Hepatocyte (in vitro differentiated cells): ENCODE results near the gene NHSL2.

Source experiments
- EZH2 ChIP-seq: fragments of 200-600 bp; sonication (generic); IDR thresholded peaks from 2 replicates; pipeline ENCODE4 v1.6.1; 2016; ENCODE audit warnings: antibody characterized with exemption, mild to moderate bottlenecking, borderline replicate concordance
- TF ChIP-seq, protein P1 (sequence below): fragments of 200-600 bp; sonication (generic); IDR thresholded peaks from 2 replicates; pipeline ENCODE4 v1.5.1; 2016; ENCODE audit warnings: antibody characterized with exemption, mild to moderate bottlenecking; ENCODE audit not compliant: poor library complexity

DNA sequence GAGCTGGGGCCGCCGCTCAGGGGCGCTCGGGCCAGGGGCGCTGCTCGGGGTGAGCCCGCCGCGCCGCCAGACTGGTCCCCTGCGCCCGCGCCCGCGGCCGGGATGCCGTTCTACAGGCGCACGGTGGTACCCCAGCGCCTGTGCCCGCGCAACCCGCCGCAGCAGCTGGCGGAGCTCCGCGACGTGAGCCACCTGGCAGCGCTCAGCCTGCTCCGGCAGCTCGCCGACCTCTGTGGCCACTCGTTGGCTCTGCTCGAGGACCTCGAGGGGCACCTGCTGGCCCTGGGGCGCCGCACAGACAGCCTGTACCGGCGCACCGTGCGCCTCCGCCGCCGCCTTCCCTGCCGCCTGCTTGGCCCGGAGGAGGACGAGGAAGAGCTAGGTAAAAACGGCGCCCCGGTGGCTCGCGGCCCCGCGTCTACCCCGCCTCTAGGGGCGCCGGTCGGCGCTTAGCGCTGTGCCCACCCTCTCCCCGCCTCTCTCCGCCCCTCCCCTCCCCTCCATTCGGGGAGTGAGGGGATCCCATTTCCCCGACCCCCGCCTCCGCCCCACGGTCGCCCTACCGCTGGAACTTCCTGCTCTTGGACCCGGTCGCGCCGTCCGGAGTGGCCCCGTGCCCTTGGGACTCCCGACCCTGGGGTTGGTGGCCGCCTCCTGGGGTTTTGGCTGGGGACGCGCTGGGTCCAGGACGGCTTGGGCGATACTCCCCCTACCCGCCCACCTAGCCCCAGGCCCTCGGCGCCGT lies 513 bp downstream of the NHSL2 start:
- TF ChIP-seq EZH2: no peak
- TF ChIP-seq, protein P1, sequence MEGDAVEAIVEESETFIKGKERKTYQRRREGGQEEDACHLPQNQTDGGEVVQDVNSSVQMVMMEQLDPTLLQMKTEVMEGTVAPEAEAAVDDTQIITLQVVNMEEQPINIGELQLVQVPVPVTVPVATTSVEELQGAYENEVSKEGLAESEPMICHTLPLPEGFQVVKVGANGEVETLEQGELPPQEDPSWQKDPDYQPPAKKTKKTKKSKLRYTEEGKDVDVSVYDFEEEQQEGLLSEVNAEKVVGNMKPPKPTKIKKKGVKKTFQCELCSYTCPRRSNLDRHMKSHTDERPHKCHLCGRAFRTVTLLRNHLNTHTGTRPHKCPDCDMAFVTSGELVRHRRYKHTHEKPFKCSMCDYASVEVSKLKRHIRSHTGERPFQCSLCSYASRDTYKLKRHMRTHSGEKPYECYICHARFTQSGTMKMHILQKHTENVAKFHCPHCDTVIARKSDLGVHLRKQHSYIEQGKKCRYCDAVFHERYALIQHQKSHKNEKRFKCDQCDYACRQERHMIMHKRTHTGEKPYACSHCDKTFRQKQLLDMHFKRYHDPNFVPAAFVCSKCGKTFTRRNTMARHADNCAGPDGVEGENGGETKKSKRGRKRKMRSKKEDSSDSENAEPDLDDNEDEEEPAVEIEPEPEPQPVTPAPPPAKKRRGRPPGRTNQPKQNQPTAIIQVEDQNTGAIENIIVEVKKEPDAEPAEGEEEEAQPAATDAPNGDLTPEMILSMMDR: peak; percentile 14
